ENCODE results near the gene PALLD.

PALLD gene

DNA sequence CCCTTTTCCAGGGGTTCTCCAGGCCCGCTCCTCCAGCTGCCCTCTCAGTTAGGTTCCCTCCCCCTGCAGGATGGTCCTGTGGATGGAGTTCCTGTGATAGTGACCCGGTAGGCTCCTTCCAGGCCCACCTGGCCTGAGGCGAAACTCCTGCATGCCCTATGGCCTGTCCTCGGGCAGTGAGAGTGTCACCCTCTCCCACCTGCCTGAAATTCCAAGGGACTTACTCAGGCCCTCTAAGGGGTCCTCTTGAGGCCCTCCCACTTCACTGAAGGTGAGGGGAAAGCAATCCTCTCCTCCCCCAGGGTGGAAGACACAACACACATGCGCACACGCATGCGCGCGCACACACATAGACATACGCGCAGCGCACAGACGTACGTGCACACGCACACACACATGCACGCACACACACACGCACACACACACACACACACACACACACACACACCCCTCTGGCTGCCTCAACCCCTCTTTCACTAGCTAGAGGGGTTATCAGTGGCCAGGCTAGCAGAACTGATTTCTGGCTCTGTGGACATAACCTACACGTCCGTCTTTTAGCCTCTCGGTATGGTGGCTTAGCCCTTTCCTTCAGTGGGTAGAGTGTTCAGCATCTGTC lies 297.3 kb downstream of the PALLD start:
- TF ChIP-seq, protein P1, sequence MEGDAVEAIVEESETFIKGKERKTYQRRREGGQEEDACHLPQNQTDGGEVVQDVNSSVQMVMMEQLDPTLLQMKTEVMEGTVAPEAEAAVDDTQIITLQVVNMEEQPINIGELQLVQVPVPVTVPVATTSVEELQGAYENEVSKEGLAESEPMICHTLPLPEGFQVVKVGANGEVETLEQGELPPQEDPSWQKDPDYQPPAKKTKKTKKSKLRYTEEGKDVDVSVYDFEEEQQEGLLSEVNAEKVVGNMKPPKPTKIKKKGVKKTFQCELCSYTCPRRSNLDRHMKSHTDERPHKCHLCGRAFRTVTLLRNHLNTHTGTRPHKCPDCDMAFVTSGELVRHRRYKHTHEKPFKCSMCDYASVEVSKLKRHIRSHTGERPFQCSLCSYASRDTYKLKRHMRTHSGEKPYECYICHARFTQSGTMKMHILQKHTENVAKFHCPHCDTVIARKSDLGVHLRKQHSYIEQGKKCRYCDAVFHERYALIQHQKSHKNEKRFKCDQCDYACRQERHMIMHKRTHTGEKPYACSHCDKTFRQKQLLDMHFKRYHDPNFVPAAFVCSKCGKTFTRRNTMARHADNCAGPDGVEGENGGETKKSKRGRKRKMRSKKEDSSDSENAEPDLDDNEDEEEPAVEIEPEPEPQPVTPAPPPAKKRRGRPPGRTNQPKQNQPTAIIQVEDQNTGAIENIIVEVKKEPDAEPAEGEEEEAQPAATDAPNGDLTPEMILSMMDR (IDR thresholded peaks at IDR 0.05; ENCODE audit: low read depth, low read length), result no peak
- H3K4me3 ChIP-seq (ENCODE audit: low read depth, low read length), result no peak overlapping the region

DNA sequence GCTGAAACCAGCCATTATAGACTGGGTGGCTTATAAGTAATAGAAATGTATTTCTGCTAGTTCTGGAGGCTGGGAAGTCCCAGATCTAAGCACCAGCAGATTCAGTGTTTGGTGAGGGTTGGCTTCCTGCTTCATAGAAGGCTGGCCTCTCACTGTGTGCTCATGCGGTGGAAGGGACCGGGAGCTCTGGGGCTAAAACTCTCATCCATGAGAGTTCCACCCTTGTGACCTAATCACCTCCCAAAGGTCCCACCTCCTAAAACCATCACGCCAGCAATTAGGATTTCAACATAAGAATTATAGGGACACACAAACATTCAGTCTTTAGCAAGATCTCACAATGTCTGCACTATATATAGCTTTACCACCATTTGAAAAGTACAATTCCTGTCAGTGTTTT lies 298.0 kb downstream of the PALLD start:
- Histone ChIP-seq H3K4me3 (ENCODE audit: low read depth, low read length) (no peak overlapping the region), H3K27ac (no peak overlapping the region), H3K36me3 (no peaks in the 10 kb centered on the region), H3K27me3 (ENCODE audit: insufficient read depth, low read depth, severe bottlenecking) (no peaks in the 10 kb centered on the region), H3K9me3 (ENCODE audit: severe bottlenecking) (no peaks in the 10 kb centered on the region)
- DNase-seq, result no peak
- TF ChIP-seq, protein P1 (IDR thresholded peaks at IDR 0.05; ENCODE audit: low read depth, low read length), result no peak

More for the DNA sequence above, 297.3 kb downstream of the PALLD start:
- Histone ChIP-seq H3K27me3 (ENCODE audit: insufficient read depth, low read depth, severe bottlenecking) (no peaks in the 10 kb centered on the region), H3K36me3 (no peaks in the 10 kb centered on the region), H3K27ac (no peak overlapping the region), H3K9me3 (ENCODE audit: severe bottlenecking) (no peaks in the 10 kb centered on the region)
- DNase-seq, result no peak

DNA sequence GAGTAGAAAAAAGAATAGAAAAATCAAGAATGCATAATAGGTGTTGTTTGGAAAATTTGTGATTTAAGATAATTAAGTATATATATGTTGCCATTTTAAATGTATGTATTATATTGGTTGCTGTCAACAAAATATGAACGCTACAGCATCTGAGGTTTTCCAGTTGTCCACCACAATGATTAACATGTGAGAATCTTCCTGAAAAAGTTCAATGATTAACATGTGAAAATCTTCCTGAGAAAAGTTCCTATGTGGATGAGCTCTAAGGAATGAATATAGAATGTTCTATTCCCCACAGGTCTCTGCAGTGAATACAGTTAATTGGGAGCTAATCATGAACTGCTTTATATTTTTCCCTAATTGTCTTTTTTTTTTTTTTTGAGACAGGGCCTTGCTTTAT lies 298.5 kb downstream of the PALLD start:
- no peak for DNase-seq
- Histone ChIP-seq H3K4me3 (ENCODE audit: low read depth, low read length) (no peak overlapping the region), H3K9me3 (ENCODE audit: severe bottlenecking) (no peaks in the 10 kb centered on the region), H3K27ac (no peak overlapping the region), H3K36me3 (no peaks in the 10 kb centered on the region), H3K27me3 (ENCODE audit: insufficient read depth, low read depth, severe bottlenecking) (no peaks in the 10 kb centered on the region)
- TF ChIP-seq, protein P1 (IDR thresholded peaks at IDR 0.05; ENCODE audit: low read depth, low read length), result no peak

DNA sequence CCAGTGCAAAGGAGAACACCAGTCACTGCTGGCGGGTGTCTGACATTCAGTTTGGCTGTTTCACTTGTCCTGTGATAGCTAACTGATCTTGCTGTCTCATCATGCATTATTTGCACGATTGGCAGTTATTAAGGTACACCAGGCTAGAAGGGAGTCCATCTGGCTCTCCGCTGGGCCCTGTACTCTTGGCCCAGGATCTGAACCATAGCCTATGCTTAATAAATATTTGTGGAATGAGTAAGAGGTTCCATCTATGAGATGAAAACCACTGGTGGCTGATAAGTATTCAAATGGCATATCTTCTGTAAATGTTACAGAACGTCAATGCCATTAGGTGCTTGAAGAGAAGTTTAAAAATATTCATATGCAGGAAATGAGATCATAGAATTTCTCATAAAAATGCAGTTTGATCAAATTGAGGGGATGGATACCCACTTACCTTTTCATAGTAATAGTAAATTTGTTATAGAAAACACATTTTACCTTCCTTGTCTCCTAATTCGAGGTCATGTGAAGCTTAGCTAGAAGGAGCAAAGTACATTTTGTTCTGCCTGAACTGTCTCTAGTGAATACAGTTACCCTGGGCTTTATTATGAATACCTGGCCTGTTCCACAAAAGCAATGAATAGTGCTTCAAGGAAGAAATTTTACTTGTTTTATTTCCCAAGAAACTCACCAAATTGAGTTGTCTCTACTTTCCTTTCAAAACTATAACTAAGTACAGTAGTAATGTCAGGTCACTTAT lies 299.7 kb downstream of the PALLD start:
- Histone ChIP-seq H3K27ac (no peak overlapping the region), H3K27me3 (ENCODE audit: insufficient read depth, low read depth, severe bottlenecking) (no peaks in the 10 kb centered on the region), H3K36me3 (no peaks in the 10 kb centered on the region), H3K9me3 (ENCODE audit: severe bottlenecking) (no peaks in the 10 kb centered on the region), H3K4me3 (ENCODE audit: low read depth, low read length) (no peak overlapping the region)
- TF ChIP-seq, protein P1 (IDR thresholded peaks at IDR 0.05; ENCODE audit: low read depth, low read length), result no peak
- no peak for DNase-seq

DNA sequence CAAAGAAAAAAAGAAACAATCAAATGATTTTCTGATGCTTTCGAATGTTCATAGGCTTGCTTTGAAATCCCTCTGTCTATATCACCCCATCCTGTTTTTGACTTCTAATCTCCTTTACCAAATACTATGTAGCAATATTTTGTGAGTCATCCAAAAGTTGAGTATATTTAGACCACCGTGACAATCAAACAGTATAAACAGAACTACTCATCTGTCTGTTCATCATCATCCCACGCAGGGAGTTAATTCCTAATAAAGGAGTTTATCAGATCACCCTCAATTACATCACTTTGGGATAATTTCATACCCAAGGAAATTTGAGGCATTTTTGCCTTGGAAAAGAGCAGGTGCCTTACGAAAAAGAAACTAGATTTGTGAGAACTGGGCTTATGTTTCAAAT lies 300.3 kb downstream of the PALLD start:
- Histone ChIP-seq H3K9me3 (ENCODE audit: severe bottlenecking) (peaks cover 3% of the 10 kb centered on the region), H3K36me3 (no peaks in the 10 kb centered on the region), H3K27ac (no peak overlapping the region), H3K27me3 (ENCODE audit: insufficient read depth, low read depth, severe bottlenecking) (no peaks in the 10 kb centered on the region), H3K4me3 (ENCODE audit: low read depth, low read length) (no peak overlapping the region)
- DNase-seq, result no peak
- TF ChIP-seq, protein P1 (IDR thresholded peaks at IDR 0.05; ENCODE audit: low read depth, low read length), result no peak

Data from WERI-Rb-1 (cell line).